Ovary (tissue), 3 donors: ENCODE measurements around the gene CSHL1.

Experiments
- CTCF ChIP-seq, 3 donors: fragments of 450-650 bp in 2 of 3; fragments of 200-600 bp in 1 of 3; IDR thresholded peaks; one replicate each; pipeline versions ENCODE4 v1.5.1 to v1.8.0; 2016 to 2022; ENCODE audit warnings: antibody characterized with exemption in 3 of 3, mild to moderate bottlenecking in 1 of 3
- EP300 ChIP-seq: sonication (generic); formaldehyde crosslinking; IDR thresholded peaks from one replicate; pipeline ENCODE4 v1.6.1; 2017; ENCODE audit warnings: antibody characterized with exemption
- donor health status: DM: no; HTN: no; CAD: no.

- TF ChIP-seq EP300 (no peak), CTCF (IDR thresholded peaks at IDR 0.05) (no peak)
Observed at GRCh38 chr17:63941162-63941561, 30.1 kb upstream of the CSHL1 start.
